OCI-LY1 (cell line): Measurements from ENCODE around the gene ATF6B.

Experiments
- H2AFZ ChIP-seq: fragments of 200-600 bp; sonication (generic), shearing (Covaris generic); 2 replicates; pipeline ENCODE4 v1.6.0; 2014; ENCODE audit warnings: antibody characterized with exemption, mild to moderate bottlenecking, low read length
- H3F3A ChIP-seq: fragments of 200-600 bp; sonication (generic), shearing (Covaris generic); 2 replicates; pipeline ENCODE4 v1.6.0; 2014; ENCODE audit warnings: mild to moderate bottlenecking, antibody characterized with exemption, low read length, moderate library complexity; ENCODE audit not compliant: insufficient read depth
- H3K27ac ChIP-seq: fragments of 200-600 bp; sonication (generic); 2 replicates; pipeline ENCODE4 v1.5.1; 2014; ENCODE audit warnings: low read length, mixed run types, mild to moderate bottlenecking, low read depth; ENCODE audit not compliant: poor library complexity, severe bottlenecking
- H3K27me3 ChIP-seq: fragments of 200-600 bp; sonication (generic); 2 replicates; pipeline ENCODE4 v1.6.0; 2014; ENCODE audit warnings: antibody characterized with exemption, mild to moderate bottlenecking, low read length, moderate library complexity; ENCODE audit not compliant: insufficient read depth
- H3K36me3 ChIP-seq: fragments of 200-600 bp; sonication (generic); 2 replicates; pipeline ENCODE4 v1.6.1; 2014; ENCODE audit warnings: mild to moderate bottlenecking, antibody characterized with exemption, low read length, moderate library complexity, mixed read lengths; ENCODE audit not compliant: insufficient read depth
- H3K4me1 ChIP-seq: fragments of 200-600 bp; sonication (generic); 2 replicates; pipeline ENCODE4 v1.5.1; 2014; ENCODE audit warnings: mild to moderate bottlenecking, low read length, moderate library complexity; ENCODE audit not compliant: insufficient read depth, severe bottlenecking
- H3K4me2 ChIP-seq: fragments of 200-600 bp; sonication (generic), shearing (Covaris generic); 2 replicates; pipeline ENCODE4 v1.6.1; 2014; ENCODE audit warnings: low read length
- H3K4me3 ChIP-seq: fragments of 200-600 bp; sonication (generic); 2 replicates; pipeline ENCODE4 v1.5.1; 2014; ENCODE audit warnings: low read length, low read depth, mild to moderate bottlenecking, mixed read lengths; ENCODE audit not compliant: poor library complexity, severe bottlenecking
- H3K79me2 ChIP-seq: fragments of 200-600 bp; shearing (Covaris generic); 2 replicates; pipeline ENCODE4 v1.6.1; 2016; ENCODE audit warnings: mixed run types, low read length, mixed read lengths; ENCODE audit not compliant: insufficient read depth
- H3K9ac ChIP-seq: fragments of 200-600 bp; sonication (generic), shearing (Covaris generic); 2 replicates; pipeline ENCODE4 v1.6.1; 2014; ENCODE audit warnings: mild to moderate bottlenecking, low read length, mixed read lengths
- H3K9me2 ChIP-seq: fragments of 200-600 bp; sonication (generic), shearing (Covaris generic); 2 replicates; pipeline ENCODE4 v1.6.1; 2014; ENCODE audit warnings: low read depth, mild to moderate bottlenecking, low read length, mixed read lengths
- H3K9me3 ChIP-seq: fragments of 200-600 bp; shearing (Covaris generic); 2 replicates; pipeline ENCODE4 v1.6.1; 2014; ENCODE audit warnings: low read length, mixed read lengths
- H4K20me1 ChIP-seq: fragments of 200-600 bp; sonication (generic), shearing (Covaris generic); 2 replicates; pipeline ENCODE4 v1.6.0; 2016; ENCODE audit warnings: mild to moderate bottlenecking, low read length; ENCODE audit not compliant: insufficient read depth
- EZH2 ChIP-seq: fragments of 200-600 bp; sonication (generic), shearing (Covaris generic); IDR thresholded peaks from 2 replicates; pipeline ENCODE4 v1.8.0; 2017; ENCODE audit warnings: borderline replicate concordance, mixed run types, mild to moderate bottlenecking, antibody characterized with exemption, low read length, moderate library complexity, mixed read lengths
- TF ChIP-seq, protein P1 (sequence below): fragments of 200-600 bp; sonication (generic), shearing (Covaris generic); IDR thresholded peaks from 2 replicates; pipeline ENCODE4 v1.5.1; 2017; ENCODE audit warnings: mild to moderate bottlenecking, antibody characterized with exemption, low read length, moderate library complexity, mixed read lengths

Gene ATF6B

DNA sequence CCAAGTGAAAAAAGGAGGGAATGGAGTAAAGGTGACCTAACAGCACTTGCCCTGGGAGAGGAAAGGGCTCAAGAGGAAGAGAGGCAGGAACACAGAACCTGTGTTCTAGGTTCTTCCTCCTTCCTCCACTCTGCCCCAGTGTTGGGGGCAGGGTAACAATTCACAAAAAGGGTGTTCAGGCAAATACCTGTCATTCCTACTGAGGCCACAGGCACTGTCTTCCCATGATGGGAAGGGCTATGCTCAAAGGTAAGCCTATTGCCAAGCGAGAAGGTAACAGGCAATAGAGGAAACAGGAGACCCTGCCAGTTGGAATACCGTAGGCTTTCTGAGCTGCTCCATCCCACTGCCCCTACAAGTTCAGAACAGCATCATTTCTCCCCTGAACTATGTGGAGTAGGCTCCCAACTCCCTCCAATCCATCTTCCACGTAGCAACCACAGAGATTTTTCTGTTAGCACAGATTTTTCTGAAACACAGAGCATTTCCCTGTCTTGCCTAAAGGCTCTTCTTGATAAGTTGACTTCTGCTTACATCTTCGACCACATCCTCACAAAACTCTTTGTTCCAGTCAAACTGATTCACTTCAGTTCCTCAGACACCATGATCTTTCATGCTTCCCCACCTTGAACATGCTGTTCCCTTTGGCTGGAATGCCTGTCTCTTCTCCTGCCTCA, 45.1 kb upstream of the ATF6B start:
- no peaks in the 10 kb centered on the region for H4K20me1 ChIP-seq
- H3K4me1 ChIP-seq: peaks cover 47% of the 10 kb centered on the region
- H3K79me2 ChIP-seq: peaks cover 12% of the 10 kb centered on the region; the same call in 1 of the 2 replicates
- no peaks in the 10 kb centered on the region for H3K9me2 ChIP-seq
- no peaks in the 10 kb centered on the region for H3K27me3 ChIP-seq
- peak overlapping the region; percentile 14; the same call in 1 of the 2 replicates for H3K4me2 ChIP-seq
- no peak overlapping the region for H3K4me3 ChIP-seq
- no peak overlapping the region for H2AFZ ChIP-seq
- no peak for TF ChIP-seq EZH2
- TF ChIP-seq, protein P1, sequence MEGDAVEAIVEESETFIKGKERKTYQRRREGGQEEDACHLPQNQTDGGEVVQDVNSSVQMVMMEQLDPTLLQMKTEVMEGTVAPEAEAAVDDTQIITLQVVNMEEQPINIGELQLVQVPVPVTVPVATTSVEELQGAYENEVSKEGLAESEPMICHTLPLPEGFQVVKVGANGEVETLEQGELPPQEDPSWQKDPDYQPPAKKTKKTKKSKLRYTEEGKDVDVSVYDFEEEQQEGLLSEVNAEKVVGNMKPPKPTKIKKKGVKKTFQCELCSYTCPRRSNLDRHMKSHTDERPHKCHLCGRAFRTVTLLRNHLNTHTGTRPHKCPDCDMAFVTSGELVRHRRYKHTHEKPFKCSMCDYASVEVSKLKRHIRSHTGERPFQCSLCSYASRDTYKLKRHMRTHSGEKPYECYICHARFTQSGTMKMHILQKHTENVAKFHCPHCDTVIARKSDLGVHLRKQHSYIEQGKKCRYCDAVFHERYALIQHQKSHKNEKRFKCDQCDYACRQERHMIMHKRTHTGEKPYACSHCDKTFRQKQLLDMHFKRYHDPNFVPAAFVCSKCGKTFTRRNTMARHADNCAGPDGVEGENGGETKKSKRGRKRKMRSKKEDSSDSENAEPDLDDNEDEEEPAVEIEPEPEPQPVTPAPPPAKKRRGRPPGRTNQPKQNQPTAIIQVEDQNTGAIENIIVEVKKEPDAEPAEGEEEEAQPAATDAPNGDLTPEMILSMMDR: no peak
- H3F3A ChIP-seq: no peaks in the 10 kb centered on the region
- peaks cover 28% of the 10 kb centered on the region; the same call in 1 of the 2 replicates for H3K36me3 ChIP-seq
- H3K27ac ChIP-seq: no peak overlapping the region
- H3K9ac ChIP-seq: no peak overlapping the region
- no peaks in the 10 kb centered on the region for H3K9me3 ChIP-seq

DNA sequence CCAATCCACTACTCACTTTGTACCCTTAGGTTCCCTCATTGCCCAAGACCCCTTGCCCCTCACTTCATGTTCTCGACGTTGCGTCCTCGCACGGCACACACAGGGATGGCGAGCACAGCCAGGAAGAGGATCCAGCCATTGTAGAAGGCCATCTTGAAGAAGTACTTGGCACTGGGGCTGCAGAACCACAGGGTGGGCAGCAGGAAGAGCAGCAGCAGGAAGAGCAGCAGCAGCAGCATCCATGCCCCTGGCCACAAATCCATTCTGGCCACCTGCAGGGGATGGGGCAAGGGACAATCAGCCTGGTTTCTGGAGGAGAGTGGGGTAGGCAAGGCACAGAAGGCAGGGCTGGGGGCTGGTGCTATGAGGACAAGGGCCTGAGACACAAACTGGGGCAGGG, 43.2 kb upstream of the ATF6B start:
- TF ChIP-seq, protein P1: no peak
- no peak for TF ChIP-seq EZH2
- no peak overlapping the region for H3K27ac ChIP-seq
- H3K79me2 ChIP-seq: peaks cover 12% of the 10 kb centered on the region; the same call in 1 of the 2 replicates
- no peak overlapping the region for H2AFZ ChIP-seq
- peaks cover 37% of the 10 kb centered on the region; the same call in 1 of the 2 replicates for H3K36me3 ChIP-seq
- no peaks in the 10 kb centered on the region for H4K20me1 ChIP-seq
- peaks cover 52% of the 10 kb centered on the region for H3K4me1 ChIP-seq
- H3K4me3 ChIP-seq: no peak overlapping the region
- H3K4me2 ChIP-seq: no peak overlapping the region
- no peak overlapping the region for H3K9ac ChIP-seq
- no peaks in the 10 kb centered on the region for H3K9me2 ChIP-seq
- no peaks in the 10 kb centered on the region for H3F3A ChIP-seq
- no peaks in the 10 kb centered on the region for H3K27me3 ChIP-seq
- no peaks in the 10 kb centered on the region for H3K9me3 ChIP-seq

DNA sequence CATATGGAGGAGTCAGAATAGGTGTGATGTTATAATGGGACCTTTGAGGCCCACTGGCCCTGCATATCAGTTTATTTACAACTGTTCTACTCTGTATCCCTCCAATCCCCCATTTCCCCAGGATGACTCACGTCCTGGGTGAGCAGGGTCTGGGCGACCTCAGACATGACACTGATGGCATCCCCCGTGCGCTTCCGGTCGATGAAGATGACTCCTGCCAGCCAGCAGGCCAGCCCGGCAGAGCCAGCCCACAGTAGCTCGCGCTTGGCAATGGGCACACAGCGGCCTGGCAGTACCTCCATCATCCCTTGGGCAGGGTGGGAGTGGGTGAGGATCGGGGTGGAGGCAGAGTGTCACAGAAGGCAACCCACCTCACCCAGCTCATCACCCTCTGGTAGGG, 42.2 kb upstream of the ATF6B start:
- no peak overlapping the region for H3K27ac ChIP-seq
- H3K79me2 ChIP-seq: peaks cover 7% of the 10 kb centered on the region; the same call in 1 of the 2 replicates
- peaks cover 37% of the 10 kb centered on the region; the same call in 1 of the 2 replicates for H3K36me3 ChIP-seq
- H3K9me2 ChIP-seq: no peaks in the 10 kb centered on the region
- no peak overlapping the region for H3K4me2 ChIP-seq
- H4K20me1 ChIP-seq: no peaks in the 10 kb centered on the region
- no peaks in the 10 kb centered on the region for H3K27me3 ChIP-seq
- no peak overlapping the region for H3K9ac ChIP-seq
- peaks cover 50% of the 10 kb centered on the region for H3K4me1 ChIP-seq
- H3F3A ChIP-seq: no peaks in the 10 kb centered on the region
- no peak overlapping the region for H3K4me3 ChIP-seq
- no peaks in the 10 kb centered on the region for H3K9me3 ChIP-seq
- no peak for TF ChIP-seq EZH2
- TF ChIP-seq, protein P1: no peak
- H2AFZ ChIP-seq: no peak overlapping the region
